Activated CD8-positive, alpha-beta T cell treated with anti-CD3 and anti-CD28 coated beads for 36 hours (primary cell): ENCODE data around the gene LRRC18. TPM values are rescaled to one million over a fixed set of nuclear protein-coding genes. Genes with fewer than 3 reads are reported as not detected.

ENCODE experiments used
- ATAC-seq: fragments of 200-7000 bp; cut with Tn5 transposase; one replicate; pipeline ENCODE4 v1.10.0; 2021; ENCODE audit warnings: mild to moderate bottlenecking, moderate library complexity
- CTCF ChIA-PET: fragments of 350-600 bp; sonication (Branson Sonifier 250); formaldehyde crosslinking; loops from one replicate; lab custom pipeline; 2021; ENCODE audit warnings: antibody characterized with exemption; lab: Charles Lee
- POLR2A ChIA-PET: fragments of 350-600 bp; sonication (Branson Sonifier 250); formaldehyde crosslinking; loops from one replicate; lab custom pipeline; 2021; ENCODE audit warnings: antibody characterized with exemption; lab: Charles Lee
- DNase-seq: peaks from one replicate; pipeline ENCODE4 v3.0.0-alpha.2; 2020
- H3K27ac Mint-ChIP-seq: one replicate; pipeline ENCODE4 v1.8.0; 2021; ENCODE audit warnings: mild to moderate bottlenecking, mixed read lengths
- H3K27me3 Mint-ChIP-seq: one replicate; pipeline ENCODE4 v1.8.0; 2021; ENCODE audit warnings: mixed read lengths
- H3K36me3 Mint-ChIP-seq: one replicate; pipeline ENCODE4 v1.8.0; 2021; ENCODE audit warnings: low read depth, mixed read lengths
- H3K4me1 Mint-ChIP-seq: one replicate; pipeline ENCODE4 v1.8.0; 2021; ENCODE audit warnings: low read depth, mixed read lengths
- H3K4me3 Mint-ChIP-seq: one replicate; pipeline ENCODE4 v1.8.0; 2021; ENCODE audit warnings: mild to moderate bottlenecking, moderate library complexity, mixed read lengths
- H3K9me3 Mint-ChIP-seq: one replicate; pipeline ENCODE4 v1.8.0; 2021; ENCODE audit warnings: mixed read lengths
- intact Hi-C: fragments of 100-400 bp; cut with micrococcal nuclease; formaldehyde crosslinking; loops from one replicate; pipeline ENCODE4 v1.10.0; 2022
- total RNA-seq, 2 experiments: library from RNA; stranded (reverse); gene quantifications; one replicate each; pipeline ENCODE4 v1.2.3, GENCODE V29; 2021
- TF ChIP-seq, protein P1 (sequence below): fragments of 200-600 bp; IDR thresholded peaks from one replicate; pipeline ENCODE4 v1.8.0; 2022; ENCODE audit warnings: antibody characterized with exemption, mild to moderate bottlenecking

Gene LRRC18
- total RNA-seq, 2 experiments from 2014 or later = not detected

DNA sequence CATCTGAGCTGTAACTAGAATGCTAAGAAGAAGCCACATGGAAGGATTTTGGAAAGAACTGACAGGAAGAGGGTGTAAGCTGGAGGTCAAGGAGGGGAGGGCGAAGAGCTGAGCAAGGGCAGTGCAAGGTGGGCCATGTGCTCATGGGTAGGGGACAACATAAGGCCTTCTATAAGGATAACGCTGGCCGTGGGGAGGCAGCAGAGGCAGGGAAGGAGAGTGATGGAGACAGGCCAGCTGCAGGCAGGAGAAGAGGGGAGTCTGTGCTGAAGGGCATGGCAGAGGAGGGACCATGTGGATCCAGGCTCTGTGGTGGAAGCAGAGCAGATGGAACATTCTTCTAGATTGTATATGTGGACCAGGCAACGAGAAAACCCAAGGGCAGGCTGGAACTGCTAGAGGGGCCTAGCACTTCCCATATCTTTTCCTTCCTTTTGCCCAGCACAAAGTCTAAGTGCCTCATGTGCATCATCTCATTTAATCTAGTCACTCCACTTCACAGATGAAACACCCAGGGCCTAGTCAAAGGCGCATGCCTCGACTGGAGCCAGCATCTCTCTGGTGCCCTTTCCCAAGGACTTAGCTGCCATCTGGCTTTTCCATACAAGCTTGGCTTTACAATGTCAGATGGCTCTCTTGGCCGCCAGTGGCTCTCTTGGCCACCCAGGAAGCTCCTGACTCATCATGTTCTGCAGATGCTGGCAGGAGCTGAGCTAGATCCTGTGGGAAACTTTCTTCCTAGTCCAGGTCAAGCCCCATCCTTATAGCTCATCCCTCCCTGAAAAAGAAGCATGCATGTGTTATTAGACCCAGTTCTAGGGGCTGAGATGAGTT, 6.6 kb downstream of the LRRC18 start:
- H3K4me3 Mint-ChIP-seq = no peak overlapping the region
- no peaks in the 10 kb centered on the region for H3K36me3 Mint-ChIP-seq
- no peaks in the 10 kb centered on the region for H3K4me1 Mint-ChIP-seq
- intact Hi-C loops = no loop called here
- peaks cover 3% of the 10 kb centered on the region for H3K27me3 Mint-ChIP-seq
- POLR2A ChIA-PET = no interaction called here
- no peak overlapping the region for H3K27ac Mint-ChIP-seq
- DNase-seq (no peak), ATAC-seq (no peak)
- CTCF ChIA-PET = interaction anchor here (0.6 to 1.0 kb wide), 2 partner anchors 277 to 353 kb away, joined by 4 read pairs; no protein-coding TSS in a partner anchor
- no peaks in the 10 kb centered on the region for H3K9me3 Mint-ChIP-seq
- TF ChIP-seq, protein P1, sequence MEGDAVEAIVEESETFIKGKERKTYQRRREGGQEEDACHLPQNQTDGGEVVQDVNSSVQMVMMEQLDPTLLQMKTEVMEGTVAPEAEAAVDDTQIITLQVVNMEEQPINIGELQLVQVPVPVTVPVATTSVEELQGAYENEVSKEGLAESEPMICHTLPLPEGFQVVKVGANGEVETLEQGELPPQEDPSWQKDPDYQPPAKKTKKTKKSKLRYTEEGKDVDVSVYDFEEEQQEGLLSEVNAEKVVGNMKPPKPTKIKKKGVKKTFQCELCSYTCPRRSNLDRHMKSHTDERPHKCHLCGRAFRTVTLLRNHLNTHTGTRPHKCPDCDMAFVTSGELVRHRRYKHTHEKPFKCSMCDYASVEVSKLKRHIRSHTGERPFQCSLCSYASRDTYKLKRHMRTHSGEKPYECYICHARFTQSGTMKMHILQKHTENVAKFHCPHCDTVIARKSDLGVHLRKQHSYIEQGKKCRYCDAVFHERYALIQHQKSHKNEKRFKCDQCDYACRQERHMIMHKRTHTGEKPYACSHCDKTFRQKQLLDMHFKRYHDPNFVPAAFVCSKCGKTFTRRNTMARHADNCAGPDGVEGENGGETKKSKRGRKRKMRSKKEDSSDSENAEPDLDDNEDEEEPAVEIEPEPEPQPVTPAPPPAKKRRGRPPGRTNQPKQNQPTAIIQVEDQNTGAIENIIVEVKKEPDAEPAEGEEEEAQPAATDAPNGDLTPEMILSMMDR = no peak

DNA sequence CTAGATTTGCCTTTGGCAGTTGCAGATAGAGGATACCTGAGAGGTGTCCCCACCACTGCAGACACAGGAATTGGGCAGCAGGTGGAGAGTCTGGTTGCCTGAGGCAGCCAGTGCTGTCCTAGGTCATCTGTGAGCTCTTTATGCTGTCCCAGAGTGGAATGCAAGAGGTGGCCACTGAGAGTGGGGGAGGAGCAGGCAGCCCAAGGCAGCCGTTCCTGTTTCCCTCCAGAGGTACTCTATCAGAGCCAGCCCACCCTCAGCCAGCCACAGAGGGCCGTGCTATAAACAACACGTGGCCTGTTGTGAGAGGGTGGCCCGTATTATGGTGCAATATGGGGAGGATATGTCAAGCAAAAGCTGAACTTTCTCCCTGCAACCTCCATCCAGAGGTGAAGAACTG, 8.5 kb downstream of the LRRC18 start:
- no peak overlapping the region for H3K4me3 Mint-ChIP-seq
- DNase-seq (no peak), ATAC-seq (no peak)
- H3K36me3 Mint-ChIP-seq = no peaks in the 10 kb centered on the region
- intact Hi-C loops = no loop called here
- POLR2A ChIA-PET = no interaction called here
- H3K27me3 Mint-ChIP-seq = peaks cover 3% of the 10 kb centered on the region
- H3K9me3 Mint-ChIP-seq = no peaks in the 10 kb centered on the region
- TF ChIP-seq, protein P1 = no peak
- H3K27ac Mint-ChIP-seq = no peak overlapping the region
- H3K4me1 Mint-ChIP-seq = no peaks in the 10 kb centered on the region
- CTCF ChIA-PET = no interaction called here

DNA sequence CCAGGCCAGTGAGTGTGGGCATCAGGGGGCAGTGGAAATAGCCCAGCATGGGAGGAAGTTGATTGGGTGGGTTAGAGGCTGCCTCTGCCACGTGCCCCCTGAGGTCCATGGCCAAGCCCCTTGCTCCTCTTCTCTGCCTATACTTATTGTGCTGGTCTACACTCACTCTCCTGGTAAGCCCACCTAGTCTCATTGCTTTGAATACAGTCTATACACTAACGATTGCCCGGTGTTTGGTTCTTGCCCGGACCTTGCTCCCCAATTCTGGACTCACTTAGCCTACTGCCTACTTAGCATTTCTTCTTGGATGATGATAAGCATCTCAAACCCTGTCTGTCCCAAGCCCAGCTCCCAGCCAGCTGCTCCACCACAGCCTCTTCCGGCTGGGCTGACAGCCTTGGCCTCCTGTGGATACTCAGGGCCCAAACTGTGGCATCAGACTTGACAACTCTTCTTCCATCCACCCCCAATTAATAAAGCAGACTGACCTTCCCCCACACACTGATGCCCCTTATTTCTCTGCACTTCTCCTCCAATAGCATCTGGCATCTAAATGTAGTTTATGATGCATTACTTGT, 10.1 kb downstream of the LRRC18 start:
- CTCF ChIA-PET = no interaction called here
- POLR2A ChIA-PET = no interaction called here
- Mint-ChIP-seq H3K9me3 (no peaks in the 10 kb centered on the region), H3K27ac (no peak overlapping the region), H3K4me3 (no peak overlapping the region), H3K27me3 (peaks cover 3% of the 10 kb centered on the region), H3K36me3 (no peaks in the 10 kb centered on the region), H3K4me1 (no peaks in the 10 kb centered on the region)
- ATAC-seq (no peak), DNase-seq (no peak)
- intact Hi-C loops = no loop called here
- TF ChIP-seq, protein P1 = no peak

GRCh38 chr10:48926764-48927540, 12.7 kb downstream of the LRRC18 start:
- DNase-seq (no peak), ATAC-seq (no peak)
- ChIA-PET POLR2A (no interaction called here), CTCF (no interaction called here)
- H3K4me3 Mint-ChIP-seq = no peak overlapping the region
- intact Hi-C loops = no loop called here
- peaks cover 3% of the 10 kb centered on the region for H3K27me3 Mint-ChIP-seq
- TF ChIP-seq, protein P1 = no peak
- no peaks in the 10 kb centered on the region for H3K4me1 Mint-ChIP-seq
- H3K9me3 Mint-ChIP-seq = no peaks in the 10 kb centered on the region
- H3K27ac Mint-ChIP-seq = no peak overlapping the region
- no peaks in the 10 kb centered on the region for H3K36me3 Mint-ChIP-seq
